ENCODE measurements around the gene CNTNAP5. TPM values are rescaled to one million over a fixed set of nuclear protein-coding genes. Genes with fewer than 3 reads are reported as not detected.

The CNTNAP5 gene
- total and polyA plus RNA-seq, 2 donors (not counting 3 experiments of a cell fraction or from before 2014, with no cell fraction given) = not detected

DNA sequence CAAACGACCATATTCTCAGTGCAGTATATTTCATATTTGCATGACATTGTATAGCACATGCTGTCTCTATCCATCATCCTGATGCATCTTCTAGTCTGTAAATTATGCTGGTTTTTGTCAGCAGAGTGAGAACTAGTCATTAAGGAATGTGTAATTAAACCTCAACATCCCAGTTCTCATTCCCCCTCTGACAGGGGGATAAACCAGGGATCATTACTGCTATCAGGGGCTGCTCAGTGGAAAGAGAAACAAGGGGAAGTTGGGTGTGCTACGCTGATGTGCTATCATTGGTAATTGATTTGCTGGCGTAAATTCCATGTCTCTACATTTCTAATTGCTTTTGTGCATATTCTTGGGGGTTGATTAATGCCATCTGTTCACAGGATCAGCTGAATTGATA is 7.7 kb downstream of the CNTNAP5 start:
- Histone ChIP-seq H3K4me1 (ENCODE audit: control insufficient read depth, extremely low read depth, insufficient read depth, low read length) (no peaks in the 10 kb centered on the region), H3K27ac (ENCODE audit: insufficient read depth, low read depth, low read length) (no peak overlapping the region), H3K79me2 (ENCODE audit: control insufficient read depth, insufficient read depth, low read length) (no peaks in the 10 kb centered on the region), H4K20me1 (replicated peaks; ENCODE audit: control insufficient read depth, extremely low read depth, insufficient read depth, low read length) (no peaks in the 10 kb centered on the region), H3K9ac (replicated peaks; ENCODE audit: extremely low read depth, insufficient read depth, low read length) (no peak overlapping the region), H2AFZ (ENCODE audit: low read depth, low read length) (no peak overlapping the region), H3K9me1 (replicated peaks; ENCODE audit: control insufficient read depth, extremely low read depth, insufficient read depth, low read length) (no peaks in the 10 kb centered on the region), H3K4me3 (replicated peaks in 1 of 3; ENCODE audit: insufficient read depth in 1 of 3, low read depth in 1 of 3, low read length in 3 of 3) (no peak overlapping the region), H3K9me3 (replicated peaks; ENCODE audit: control insufficient read depth, insufficient read depth, low read length) (no peaks in the 10 kb centered on the region), H3K36me3 (ENCODE audit: control insufficient read depth in 2 of 2, extremely low read depth in 1 of 2, insufficient read depth in 2 of 2, low read length in 2 of 2) (no peaks in the 10 kb centered on the region), H3K4me2 (ENCODE audit: insufficient read depth, low read length) (no peak overlapping the region), H3K27me3 (ENCODE audit: control insufficient read depth in 2 of 2, insufficient read depth in 2 of 2, low read length in 2 of 2) (no peaks in the 10 kb centered on the region)
- no TSS peak for BruUV-seq (replicated peaks)
- no peak for TF ChIP-seq EZH2 (IDR thresholded peaks at IDR 0.05; ENCODE audit: borderline replicate concordance, low read depth, low read length, severe bottlenecking)
- no peak for TF ChIP-seq POLR2A (IDR thresholded peaks at IDR 0.05; ENCODE audit: low read depth, low read length)
- no peak for TF ChIP-seq MYC (IDR thresholded peaks at IDR 0.05; ENCODE audit: low read depth, low read length)
- intact Hi-C loops (cut with micrococcal nuclease) (no loop called here), dilution Hi-C loops (cut with MboI; ENCODE audit: extremely low pct_ligation_motif_present, low sequenced_read_pairs) (no loop called here)
- DNase-seq (ENCODE audit: low read depth, low spot score) = no peak
- CTCF ChIA-PET = no interaction called here
- POLR2A ChIA-PET = no interaction called here
- FAIRE-seq = no peak

DNA sequence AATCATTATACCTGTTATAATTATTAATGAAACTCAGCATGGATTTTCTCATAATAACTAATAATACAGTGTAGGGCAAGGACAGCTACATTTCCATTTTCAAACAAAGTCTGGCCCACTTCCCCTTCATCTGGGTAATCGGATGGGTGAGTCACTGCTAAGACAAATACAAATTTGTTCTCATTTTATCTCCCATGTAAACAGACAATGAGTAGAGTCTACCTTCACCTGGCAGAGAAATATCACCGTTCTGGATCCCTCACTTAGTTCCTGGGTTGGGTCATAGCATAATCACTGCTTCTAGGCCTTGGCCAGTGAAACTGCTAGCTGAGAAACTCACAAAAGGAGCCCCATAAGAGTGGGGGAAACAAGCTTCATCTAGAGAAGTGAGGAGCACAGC is 9.2 kb downstream of the CNTNAP5 start:
- DNase-seq (ENCODE audit: low read depth, low spot score) = no peak
- Histone ChIP-seq H3K27ac (ENCODE audit: insufficient read depth, low read depth, low read length) (no peak overlapping the region), H2AFZ (ENCODE audit: low read depth, low read length) (no peak overlapping the region), H3K36me3 (ENCODE audit: control insufficient read depth in 2 of 2, extremely low read depth in 1 of 2, insufficient read depth in 2 of 2, low read length in 2 of 2) (no peaks in the 10 kb centered on the region), H3K4me2 (ENCODE audit: insufficient read depth, low read length) (no peak overlapping the region), H4K20me1 (replicated peaks; ENCODE audit: control insufficient read depth, extremely low read depth, insufficient read depth, low read length) (no peaks in the 10 kb centered on the region), H3K4me3 (replicated peaks in 1 of 3; ENCODE audit: insufficient read depth in 1 of 3, low read depth in 1 of 3, low read length in 3 of 3) (no peak overlapping the region), H3K79me2 (ENCODE audit: control insufficient read depth, insufficient read depth, low read length) (no peaks in the 10 kb centered on the region), H3K4me1 (ENCODE audit: control insufficient read depth, extremely low read depth, insufficient read depth, low read length) (no peaks in the 10 kb centered on the region), H3K27me3 (ENCODE audit: control insufficient read depth in 2 of 2, insufficient read depth in 2 of 2, low read length in 2 of 2) (no peaks in the 10 kb centered on the region), H3K9me1 (replicated peaks; ENCODE audit: control insufficient read depth, extremely low read depth, insufficient read depth, low read length) (no peaks in the 10 kb centered on the region), H3K9me3 (replicated peaks; ENCODE audit: control insufficient read depth, insufficient read depth, low read length) (no peaks in the 10 kb centered on the region), H3K9ac (replicated peaks; ENCODE audit: extremely low read depth, insufficient read depth, low read length) (no peak overlapping the region)
- dilution Hi-C loops (cut with MboI; ENCODE audit: extremely low pct_ligation_motif_present, low sequenced_read_pairs) = no loop called here
- TF ChIP-seq POLR2AphosphoS5 (IDR thresholded peaks at IDR 0.05; ENCODE audit: insufficient read depth, low read depth, low read length) = no peak
- no peak for TF ChIP-seq JUN (IDR thresholded peaks at IDR 0.05; ENCODE audit: borderline replicate concordance, insufficient read depth, insufficient read length, low read depth)
- TF ChIP-seq GATA2 (IDR thresholded peaks at IDR 0.05; ENCODE audit: insufficient read depth, insufficient read length, low read depth, low read length) = no peak
- TF ChIP-seq, protein P1, sequence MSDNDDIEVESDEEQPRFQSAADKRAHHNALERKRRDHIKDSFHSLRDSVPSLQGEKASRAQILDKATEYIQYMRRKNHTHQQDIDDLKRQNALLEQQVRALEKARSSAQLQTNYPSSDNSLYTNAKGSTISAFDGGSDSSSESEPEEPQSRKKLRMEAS (IDR thresholded peaks at IDR 0.05; ENCODE audit: insufficient read depth, insufficient read length) = no peak
- no peak for TF ChIP-seq FOS (IDR thresholded peaks at IDR 0.05; ENCODE audit: borderline replicate concordance, insufficient read depth, low read length)
- TF ChIP-seq, protein P2, sequence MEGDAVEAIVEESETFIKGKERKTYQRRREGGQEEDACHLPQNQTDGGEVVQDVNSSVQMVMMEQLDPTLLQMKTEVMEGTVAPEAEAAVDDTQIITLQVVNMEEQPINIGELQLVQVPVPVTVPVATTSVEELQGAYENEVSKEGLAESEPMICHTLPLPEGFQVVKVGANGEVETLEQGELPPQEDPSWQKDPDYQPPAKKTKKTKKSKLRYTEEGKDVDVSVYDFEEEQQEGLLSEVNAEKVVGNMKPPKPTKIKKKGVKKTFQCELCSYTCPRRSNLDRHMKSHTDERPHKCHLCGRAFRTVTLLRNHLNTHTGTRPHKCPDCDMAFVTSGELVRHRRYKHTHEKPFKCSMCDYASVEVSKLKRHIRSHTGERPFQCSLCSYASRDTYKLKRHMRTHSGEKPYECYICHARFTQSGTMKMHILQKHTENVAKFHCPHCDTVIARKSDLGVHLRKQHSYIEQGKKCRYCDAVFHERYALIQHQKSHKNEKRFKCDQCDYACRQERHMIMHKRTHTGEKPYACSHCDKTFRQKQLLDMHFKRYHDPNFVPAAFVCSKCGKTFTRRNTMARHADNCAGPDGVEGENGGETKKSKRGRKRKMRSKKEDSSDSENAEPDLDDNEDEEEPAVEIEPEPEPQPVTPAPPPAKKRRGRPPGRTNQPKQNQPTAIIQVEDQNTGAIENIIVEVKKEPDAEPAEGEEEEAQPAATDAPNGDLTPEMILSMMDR (IDR thresholded peaks at IDR 0.05; ENCODE audit: extremely low read depth in 1 of 2, insufficient read depth in 1 of 2, low read depth in 1 of 2, low read length in 2 of 2) = no peak
- TF ChIP-seq POLR2A (IDR thresholded peaks at IDR 0.05; ENCODE audit: low read depth, low read length) = no peak
- ChIA-PET CTCF (no interaction called here), POLR2A (no interaction called here)
- no TSS peak for BruUV-seq (replicated peaks)
- no peak for FAIRE-seq
- intact Hi-C loops (cut with micrococcal nuclease) = no loop called here

Data from endothelial cell of umbilical vein (primary cell).